ENCODE measurements around the gene CEP152. TPM values are rescaled to one million over a fixed set of nuclear protein-coding genes. Genes with fewer than 3 reads are reported as not detected.

Gene CEP152
- total and polyA plus RNA-seq, 2 donors (not counting 1 experiment from before 2014, with no cell fraction given), result 1.5 to 18.0 TPM

- ChIA-PET CTCF (interaction anchor here (1.1 to 1.4 kb wide), 2 partner anchors 11 to 13 kb away, joined by 5 to 22 read pairs; no protein-coding TSS in a partner anchor), POLR2A (interaction anchor here (1.0 kb wide), 1 partner anchor 66 kb away, joined by 8 read pairs; the partner anchor contains the start of gene EID1)
- H3K27ac ChIP-seq (ENCODE audit: low read length in 2 of 2), result peak overlapping the region in 1 of 2 donors; percentile 34
- DNase-seq (no peak), ATAC-seq (ENCODE audit: low read depth) (no peak)
- Mint-ChIP-seq H3K27me3 (peaks cover 4% of the 10 kb centered on the region), H3K27ac (peak overlapping the region; percentile 86), H3K9me3 (ENCODE audit: insufficient read depth) (no peaks in the 10 kb centered on the region), H3K4me3 (peak overlapping the region; percentile 95), H3K4me1 (peaks cover 24% of the 10 kb centered on the region)
- H3K4me3 ChIP-seq (ENCODE audit: control extremely low read depth in 1 of 5, extremely low read depth in 1 of 5, insufficient read depth in 1 of 5, low read depth in 2 of 5, low read length in 4 of 5), result peak overlapping the region; percentile 86 to 97 (median 94)
- peak overlapping the region; percentile 86 for H2AFZ ChIP-seq (ENCODE audit: insufficient read depth, low read depth, low read length, poor library complexity, severe bottlenecking)
- H4K20me1 ChIP-seq (ENCODE audit: control insufficient read depth, insufficient read depth, low read length, poor library complexity, severe bottlenecking), result no peaks in the 10 kb centered on the region
- H3K79me2 ChIP-seq (ENCODE audit: control insufficient read depth, insufficient read depth, low read length), result peaks cover 17% of the 10 kb centered on the region
- H3K9ac ChIP-seq (ENCODE audit: low read length), result peak overlapping the region; percentile 83
- H3K4me2 ChIP-seq (replicated peaks; ENCODE audit: low read depth, low read length, poor library complexity, severe bottlenecking), result peak overlapping the region; percentile 88
- peaks cover 10 to 15% of the 10 kb centered on the region in 2 donors for H3K4me1 ChIP-seq (ENCODE audit: control insufficient read depth in 2 of 2, insufficient read depth in 2 of 2, low read length in 2 of 2)
- H3K27me3 ChIP-seq (replicated peaks in 1 of 4; ENCODE audit: control extremely low read depth in 1 of 4, control insufficient read depth in 3 of 4, insufficient read depth in 4 of 4, low read length in 3 of 4), result peaks cover 0 to 7% (median 0%) of the 10 kb centered on the region in 4 experiments
- WGBS (ENCODE audit: insufficient coverage), result 1% methylated on average over 16 of the region's 25 CpGs
- intact Hi-C loops (cut with micrococcal nuclease), result loop anchor here (1.0 to 10.0 kb wide), 9 partner anchors 17 to 1873 kb away; partner anchors contain the start of genes COPS2, DUT, EID1 and GABPB1
- no peak for TF ChIP-seq EZH2 (IDR thresholded peaks at IDR 0.05; ENCODE audit: borderline replicate concordance, insufficient read depth, low read depth, low read length, poor library complexity, severe bottlenecking)
- TF ChIP-seq CTCF (IDR thresholded peaks at IDR 0.05), result no peak
- H3K36me3 ChIP-seq (replicated peaks in 1 of 2; ENCODE audit: control extremely low read depth in 1 of 2, control insufficient read depth in 1 of 2, extremely low read depth in 1 of 2, insufficient read depth in 2 of 2, low read length in 1 of 2), result no peaks in the 10 kb centered on the region
- no peaks in the 10 kb centered on the region for H3K9me3 ChIP-seq (ENCODE audit: control extremely low read depth in 1 of 3, control insufficient read depth in 2 of 3, insufficient read depth in 1 of 3, low read length in 2 of 3)
Observed at GRCh38 chr15:48811325-48811958, 573 bp upstream of the CEP152 start.

DNA sequence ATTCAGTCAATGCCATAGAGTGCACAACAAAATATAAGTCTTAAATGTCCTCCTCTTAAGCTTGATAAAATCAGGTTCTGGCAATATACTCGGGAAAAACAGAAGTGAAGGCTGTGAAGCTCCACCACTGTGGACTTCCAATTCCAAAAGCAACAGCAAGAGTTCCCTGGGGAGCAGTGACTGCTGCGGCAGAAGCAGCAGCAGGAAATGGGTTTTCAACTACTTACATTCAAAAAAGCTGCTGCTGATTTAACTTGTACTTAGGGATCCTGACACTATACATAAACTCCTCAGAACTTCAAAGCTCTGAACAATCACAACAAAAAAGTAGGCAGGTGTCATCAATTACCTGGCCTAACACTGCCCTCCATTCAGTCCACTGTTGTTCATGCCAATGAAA lies 4.7 kb downstream of the CEP152 start:
- intact Hi-C loops (cut with micrococcal nuclease), result no loop called here

More for the DNA sequence above, 4.7 kb downstream of the CEP152 start:
- CTCF ChIA-PET, result interaction anchor here (0.5 to 2.4 kb wide), 2 partner anchors 72 to 75 kb away, joined by 4 to 5 read pairs; partner anchors contain the start of gene EID1
- Mint-ChIP-seq H3K9me3 (ENCODE audit: insufficient read depth) (no peaks in the 10 kb centered on the region), H3K27ac (no peak overlapping the region), H3K4me1 (peaks cover 24% of the 10 kb centered on the region), H3K4me3 (no peak overlapping the region), H3K27me3 (no peaks in the 10 kb centered on the region)
- Histone ChIP-seq H3K27ac (ENCODE audit: low read length in 2 of 2) (no peak overlapping the region), H3K9ac (ENCODE audit: low read length) (peak overlapping the region; percentile 13), H2AFZ (ENCODE audit: insufficient read depth, low read depth, low read length, poor library complexity, severe bottlenecking) (peak overlapping the region; percentile 20), H3K79me2 (ENCODE audit: control insufficient read depth, insufficient read depth, low read length) (peaks cover 23% of the 10 kb centered on the region), H3K4me2 (replicated peaks; ENCODE audit: low read depth, low read length, poor library complexity, severe bottlenecking) (no peak overlapping the region), H3K36me3 (replicated peaks in 1 of 2; ENCODE audit: control extremely low read depth in 1 of 2, control insufficient read depth in 1 of 2, extremely low read depth in 1 of 2, insufficient read depth in 2 of 2, low read length in 1 of 2) (peaks cover 0 to 2% of the 10 kb centered on the region in 2 experiments), H4K20me1 (ENCODE audit: control insufficient read depth, insufficient read depth, low read length, poor library complexity, severe bottlenecking) (no peaks in the 10 kb centered on the region), H3K27me3 (replicated peaks in 1 of 4; ENCODE audit: control extremely low read depth in 1 of 4, control insufficient read depth in 3 of 4, insufficient read depth in 4 of 4, low read length in 3 of 4) (no peaks in the 10 kb centered on the region), H3K4me1 (ENCODE audit: control insufficient read depth in 2 of 2, insufficient read depth in 2 of 2, low read length in 2 of 2) (peaks cover 10 to 12% of the 10 kb centered on the region in 2 donors), H3K4me3 (ENCODE audit: control extremely low read depth in 1 of 5, extremely low read depth in 1 of 5, insufficient read depth in 1 of 5, low read depth in 2 of 5, low read length in 4 of 5) (no peak overlapping the region), H3K9me3 (ENCODE audit: control extremely low read depth in 1 of 3, control insufficient read depth in 2 of 3, insufficient read depth in 1 of 3, low read length in 2 of 3) (no peaks in the 10 kb centered on the region)
- TF ChIP-seq CTCF (IDR thresholded peaks at IDR 0.05), result no peak
- no peak for TF ChIP-seq EZH2 (IDR thresholded peaks at IDR 0.05; ENCODE audit: borderline replicate concordance, insufficient read depth, low read depth, low read length, poor library complexity, severe bottlenecking)
- ATAC-seq (ENCODE audit: low read depth), result no peak
- DNase-seq, result peak; percentile 8
- WGBS (ENCODE audit: insufficient coverage), result 0% methylated on average over 2 of the region's 2 CpGs
- POLR2A ChIA-PET, result interaction anchor here (0.6 kb wide), 1 partner anchor 14 kb away, joined by 3 read pairs; no protein-coding TSS in a partner anchor

All from B cell (primary cell).